HCT116 (cell line): ENCODE data around the gene DYNC2LI1. TPM values are rescaled to one million over a fixed set of nuclear protein-coding genes. Genes with fewer than 3 reads are reported as not detected.

Experiments
- ATAC-seq: fragments of 200-7000 bp; cut with Tn5 transposase; 2 replicates; pipeline ENCODE4 v1.9.1; 2020; ENCODE audit warnings: mild to moderate bottlenecking, moderate library complexity
- BruUV-seq: library from RNA; stranded (reverse); fragments of 400-500 nt; replicated peaks from 2 replicates; lab custom pipeline; 2021; lab: Mats Ljungman, UMichigan
- CTCF ChIA-PET: fragments of 300-600 bp; sonication (Branson Sonifier 250); formaldehyde crosslinking; loops from one replicate; lab custom pipeline; 2021; ENCODE audit warnings: antibody characterized with exemption; lab: Charles Lee
- POLR2A ChIA-PET: fragments of 300-600, 350-600 bp; sonication (Branson Sonifier 250); formaldehyde crosslinking; loops from one replicate; lab custom pipeline; 2021; ENCODE audit warnings: antibody characterized with exemption; lab: Charles Lee
- RAD21 ChIA-PET, 2 experiments: fragments of 300-600 bp; sonication (Branson Sonifier 250); formaldehyde crosslinking; loops; one replicate each; lab custom pipeline; 2023; ENCODE audit warnings: low total read pairs in 2 of 2; ENCODE audit not compliant: uncharacterized antibody in 2 of 2, unreplicated experiment in 2 of 2, low non-redundant PET in 1 of 2; lab: Charles Lee
- DNase-seq: peaks from one replicate; pipeline ENCODE4 v3.0.0-alpha.2; 2010; ENCODE audit warnings: low read depth, low spot score
- H2AFZ ChIP-seq: fragments of 200-600 bp; shearing (Covaris generic), sonication (generic); 2 replicates; pipeline ENCODE4 v1.6.1; 2017; ENCODE audit warnings: low read depth, mixed run types, mixed read lengths, antibody characterized with exemption, low read length; ENCODE audit not compliant: poor library complexity, severe bottlenecking
- H3K27ac ChIP-seq: 2 replicates; pipeline ENCODE4 v1.5.1; 2012; ENCODE audit warnings: low read depth, low read length
- H3K27me3 ChIP-seq: fragments of 200-600 bp; sonication (generic); 2 replicates; pipeline ENCODE4 v1.6.1; 2016; ENCODE audit warnings: mixed run types, low read length, mixed read lengths; ENCODE audit not compliant: insufficient read depth
- H3K36me3 ChIP-seq, 2 experiments: fragments of 200-500 bp in 1 of 2; fragments of 200-600 bp in 1 of 2; sonication (Bioruptor generic) in 1 of 2; sonication (generic) in 1 of 2; 2 replicates each; pipeline versions ENCODE4 v1.5.1 to v1.6.1; 2014 to 2016; ENCODE audit warnings: low read length in 2 of 2, inconsistent platforms in 1 of 2, mixed read lengths in 1 of 2, mixed run types in 1 of 2; ENCODE audit not compliant: insufficient read depth in 2 of 2, control insufficient read depth in 1 of 2
- H3K4me1 ChIP-seq, 2 experiments: fragments of 200-600 bp in 1 of 2; sonication (generic) in 1 of 2; 2 replicates each; pipeline versions ENCODE4 v1.5.1 to v1.6.1; 2012 to 2017; ENCODE audit warnings: low read length in 2 of 2, inconsistent platforms in 1 of 2, mild to moderate bottlenecking in 1 of 2, mixed read lengths in 1 of 2, mixed run types in 1 of 2, moderate library complexity in 1 of 2; ENCODE audit not compliant: insufficient read depth in 2 of 2, control insufficient read depth in 1 of 2
- H3K4me2 ChIP-seq: fragments of 200-600 bp; sonication (generic); 2 replicates; pipeline ENCODE4 v1.6.1; 2017; ENCODE audit warnings: mixed run types, low read length, mixed read lengths
- H3K4me3 ChIP-seq, 2 experiments: fragments of 200-600 bp in 1 of 2; sonication (generic) in 1 of 2; replicated peaks in 1 of 2; 2 replicates each; pipeline ENCODE4 v1.5.1; 2011 to 2016; ENCODE audit warnings: low read length in 2 of 2, control low read depth in 1 of 2, low read depth in 1 of 2, mild to moderate bottlenecking in 1 of 2, mixed read lengths in 1 of 2, mixed run types in 1 of 2
- H3K79me2 ChIP-seq: fragments of 200-600 bp; sonication (generic); 2 replicates; pipeline ENCODE4 v1.6.1; 2017; ENCODE audit warnings: mild to moderate bottlenecking, mixed run types, low read length, moderate library complexity, mixed read lengths; ENCODE audit not compliant: insufficient read depth
- H3K9ac ChIP-seq: fragments of 200-600 bp; sonication (generic); 2 replicates; pipeline ENCODE4 v1.6.1; 2016; ENCODE audit warnings: low read length, mixed read lengths
- H3K9me2 ChIP-seq: fragments of 200-600 bp; sonication (generic), shearing (Covaris generic); 2 replicates; pipeline ENCODE4 v1.6.1; 2017; ENCODE audit warnings: mixed run types, mild to moderate bottlenecking, moderate library complexity; ENCODE audit not compliant: insufficient read depth
- H3K9me3 ChIP-seq, 2 experiments: fragments of 200-500 bp in 1 of 2; fragments of 200-600 bp in 1 of 2; sonication (Bioruptor generic) in 1 of 2; sonication (generic) in 1 of 2; 2 replicates each; pipeline ENCODE4 v1.6.1; 2014 to 2017; ENCODE audit warnings: low read length in 2 of 2, mixed read lengths in 2 of 2, inconsistent platforms in 1 of 2, low read depth in 1 of 2, mild to moderate bottlenecking in 1 of 2, mixed run types in 1 of 2, moderate library complexity in 1 of 2; ENCODE audit not compliant: control insufficient read depth in 1 of 2, insufficient read depth in 1 of 2
- H4K20me1 ChIP-seq: fragments of 200-600 bp; sonication (generic), shearing (Covaris generic); 2 replicates; pipeline ENCODE4 v1.6.1; 2017; ENCODE audit warnings: mixed run types, mild to moderate bottlenecking, moderate library complexity; ENCODE audit not compliant: insufficient read depth
- CTCF ChIP-seq, 3 experiments: fragments of 200-600 bp in 1 of 3; sonication (generic) in 1 of 3; IDR thresholded peaks in 2 of 3; conservative IDR thresholded peaks in 1 of 3; 2 replicates each; pipeline ENCODE4 v1.5.1; 2012 to 2017; ENCODE audit warnings: low read depth in 2 of 3, low read length in 2 of 3, antibody characterized with exemption in 1 of 3, borderline replicate concordance in 1 of 3, control low read depth in 1 of 3, mild to moderate bottlenecking in 1 of 3, mixed read lengths in 1 of 3, mixed run types in 1 of 3, moderate library complexity in 1 of 3; ENCODE audit not compliant: insufficient read depth in 1 of 3
- EGR1 ChIP-seq: IDR thresholded peaks from 2 replicates; pipeline ENCODE4 v1.6.1; 2012; ENCODE audit warnings: low read depth
- ELF1 ChIP-seq: IDR thresholded peaks from 2 replicates; pipeline ENCODE4 v1.6.1; 2012; ENCODE audit warnings: low read depth, borderline replicate concordance
- EZH2 ChIP-seq: fragments of 200-600 bp; sonication (generic); IDR thresholded peaks from 2 replicates; pipeline ENCODE4 v1.6.1; 2017; ENCODE audit warnings: antibody characterized with exemption, mixed run types
- EZH2phosphoT487 ChIP-seq: fragments of 200-600 bp; IDR thresholded peaks from 2 replicates; pipeline ENCODE4 v1.6.1; 2018; ENCODE audit warnings: antibody characterized with exemption, borderline replicate concordance
- JUND ChIP-seq: IDR thresholded peaks from 2 replicates; pipeline ENCODE4 v1.6.1; 2012
- POLR2AphosphoS5 ChIP-seq: IDR thresholded peaks from 2 replicates; pipeline ENCODE4 v1.6.1; 2011; ENCODE audit warnings: mild to moderate bottlenecking, low read depth, low read length, moderate library complexity
- REST ChIP-seq: IDR thresholded peaks from 2 replicates; pipeline ENCODE4 v1.6.1; 2012; ENCODE audit warnings: low read depth
- SIN3A ChIP-seq: IDR thresholded peaks from 2 replicates; pipeline ENCODE4 v1.6.1; 2012; ENCODE audit warnings: low read depth
- SP1 ChIP-seq: IDR thresholded peaks from 2 replicates; pipeline ENCODE4 v1.6.1; 2012; ENCODE audit warnings: low read depth
- TCF7L2 ChIP-seq: IDR thresholded peaks from 2 replicates; pipeline ENCODE4 v1.7.0; 2011; ENCODE audit warnings: borderline replicate concordance, inconsistent platforms; ENCODE audit not compliant: insufficient read depth, insufficient read length; ENCODE audit errors: extremely low read depth
- YY1 ChIP-seq: IDR thresholded peaks from 2 replicates; pipeline ENCODE4 v1.6.1; 2011; ENCODE audit warnings: low read length, low read depth, moderate library complexity, mild to moderate bottlenecking; ENCODE audit not compliant: insufficient replicate concordance; ENCODE audit errors: extremely low read depth
- ZBTB33 ChIP-seq: IDR thresholded peaks from 2 replicates; pipeline ENCODE4 v1.6.1; 2011; ENCODE audit warnings: mild to moderate bottlenecking, low read length, moderate library complexity; ENCODE audit not compliant: insufficient replicate concordance; ENCODE audit errors: extremely low read depth
- ZFX ChIP-seq: fragments of 450-650 bp; IDR thresholded peaks from 2 replicates; pipeline ENCODE4 v1.6.1; 2017
- ZNF274 ChIP-seq: fragments of 200-500 bp; sonication (Bioruptor generic); IDR thresholded peaks from 2 replicates; pipeline ENCODE4 v1.6.1; 2014; ENCODE audit warnings: mild to moderate bottlenecking, low read depth, low read length, inconsistent platforms
- intact Hi-C: fragments of 100-400 bp; cut with micrococcal nuclease; formaldehyde crosslinking; loops from 2 replicates; pipeline ENCODE4 v1.10.0; 2022
- total RNA-seq: library from RNA; stranded (reverse); gene quantifications from one replicate; pipeline ENCODE4 v1.2.1, GENCODE V29; 2021; ENCODE audit not compliant: unreplicated experiment

Gene DYNC2LI1
- total RNA-seq, 1 experiment from 2014 or later, result 16.7 TPM

GRCh38 chr2:43806719-43807031 is 32.8 kb downstream of the DYNC2LI1 start:
- no peaks in the 10 kb centered on the region for H3K9me2 ChIP-seq
- ATAC-seq (no peak), DNase-seq (no peak)
- H3K9ac ChIP-seq, result no peak overlapping the region
- no peak overlapping the region for H3K4me3 ChIP-seq
- POLR2A ChIA-PET, result no interaction called here
- no peaks in the 10 kb centered on the region for H3K9me3 ChIP-seq
- RAD21 ChIA-PET, result no interaction called here
- H2AFZ ChIP-seq, result no peak overlapping the region
- no peaks in the 10 kb centered on the region for H3K36me3 ChIP-seq
- BruUV-seq, result no TSS peak
- H3K4me1 ChIP-seq, result no peaks in the 10 kb centered on the region
- TF ChIP-seq EZH2phosphoT487 (no peak), ZFX (no peak), EGR1 (no peak), SP1 (no peak), JUND (no peak), ZNF274 (no peak), ELF1 (no peak), POLR2AphosphoS5 (no peak), TCF7L2 (no peak), CTCF (IDR thresholded peaks at IDR 0.05 in 2 of 3, conservative IDR thresholded peaks at IDR 0.05 in 1 of 3; ENCODE audit: borderline replicate concordance in 1 of 3, insufficient read depth in 1 of 3, low read depth in 2 of 3, low read length in 2 of 3) (no peak), EZH2 (no peak), YY1 (no peak), REST (no peak), ZBTB33 (no peak), SIN3A (no peak)
- intact Hi-C loops, result no loop called here
- no peak overlapping the region for H3K4me2 ChIP-seq
- CTCF ChIA-PET, result interaction anchor here (1.2 kb wide), 1 partner anchor 8 kb away, joined by 3 read pairs; no protein-coding TSS in a partner anchor
- no peaks in the 10 kb centered on the region for H3K79me2 ChIP-seq
- H3K27ac ChIP-seq, result no peak overlapping the region
- H4K20me1 ChIP-seq, result no peaks in the 10 kb centered on the region
- no peaks in the 10 kb centered on the region for H3K27me3 ChIP-seq
